Gastrocnemius medialis (tissue), 4 donors: ENCODE results near the gene PKP1.

ENCODE experiments used
- POLR2A ChIP-seq, 2 donors: fragments of 450-650 bp; IDR thresholded peaks; one replicate each; pipeline ENCODE4 v1.6.1; 2017; ENCODE audit warnings: antibody characterized with exemption in 2 of 2, mild to moderate bottlenecking in 2 of 2, moderate library complexity in 2 of 2
- TF ChIP-seq, protein P1 (sequence below), 5 experiments: fragments of 450-650 bp in 3 of 5; fragments of 200-600 bp in 2 of 5; sonication (generic) in 2 of 5; IDR thresholded peaks in 4 of 5; conservative IDR thresholded peaks in 1 of 5; 1 replicate in 4 of 5; 2 replicates in 1 of 5; pipeline ENCODE4 v1.5.1; 2016 to 2019; ENCODE audit warnings: antibody characterized with exemption in 5 of 5, mild to moderate bottlenecking in 3 of 5, moderate library complexity in 3 of 5

- TF ChIP-seq, protein P1, sequence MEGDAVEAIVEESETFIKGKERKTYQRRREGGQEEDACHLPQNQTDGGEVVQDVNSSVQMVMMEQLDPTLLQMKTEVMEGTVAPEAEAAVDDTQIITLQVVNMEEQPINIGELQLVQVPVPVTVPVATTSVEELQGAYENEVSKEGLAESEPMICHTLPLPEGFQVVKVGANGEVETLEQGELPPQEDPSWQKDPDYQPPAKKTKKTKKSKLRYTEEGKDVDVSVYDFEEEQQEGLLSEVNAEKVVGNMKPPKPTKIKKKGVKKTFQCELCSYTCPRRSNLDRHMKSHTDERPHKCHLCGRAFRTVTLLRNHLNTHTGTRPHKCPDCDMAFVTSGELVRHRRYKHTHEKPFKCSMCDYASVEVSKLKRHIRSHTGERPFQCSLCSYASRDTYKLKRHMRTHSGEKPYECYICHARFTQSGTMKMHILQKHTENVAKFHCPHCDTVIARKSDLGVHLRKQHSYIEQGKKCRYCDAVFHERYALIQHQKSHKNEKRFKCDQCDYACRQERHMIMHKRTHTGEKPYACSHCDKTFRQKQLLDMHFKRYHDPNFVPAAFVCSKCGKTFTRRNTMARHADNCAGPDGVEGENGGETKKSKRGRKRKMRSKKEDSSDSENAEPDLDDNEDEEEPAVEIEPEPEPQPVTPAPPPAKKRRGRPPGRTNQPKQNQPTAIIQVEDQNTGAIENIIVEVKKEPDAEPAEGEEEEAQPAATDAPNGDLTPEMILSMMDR (IDR thresholded peaks at IDR 0.05 in 4 of 5, conservative IDR thresholded peaks at IDR 0.05 in 1 of 5) = no peak
- no peak for TF ChIP-seq POLR2A (IDR thresholded peaks at IDR 0.05)
Measured at GRCh38 chr1:201307231-201307630, 23.9 kb downstream of the PKP1 start.
